Pancreas (tissue), 10 donors: ENCODE measurements around the gene NEFH. TPM values are rescaled to one million over a fixed set of nuclear protein-coding genes. Genes with fewer than 3 reads are reported as not detected.

ENCODE experiments used
- ATAC-seq, 4 donors: fragments of 200-7000 bp; cut with Tn5 transposase; one replicate each; pipeline versions ENCODE4 v1.8.0 to v1.9.1; 2020; ENCODE audit warnings: mild to moderate bottlenecking in 4 of 4, moderate library complexity in 4 of 4
- DNase-seq, 6 donors: peaks; one replicate each; pipeline ENCODE4 v3.0.0-alpha.2; 2020
- FAIRE-seq: peaks from 2 replicates; lab custom pipeline; 2012; peaks lifted over from hg19 to GRCh38; lab: Jason Lieb, UNC
- H3K27ac ChIP-seq, 4 donors: fragments of 200-600 bp; sonication (generic); 1 replicate in 3 of 4; 2 replicates in 1 of 4; pipeline versions ENCODE4 v1.5.0 to v1.8.0; 2020
- H3K27me3 ChIP-seq, 4 donors: fragments of 200-600 bp; one replicate each; pipeline ENCODE4 v1.8.0; 2021
- H3K36me3 ChIP-seq, 3 donors: fragments of 200-600 bp; sonication (generic) in 1 of 3; one replicate each; pipeline versions ENCODE4 v1.5.0 to v1.8.0; 2020 to 2021
- H3K4me1 ChIP-seq, 3 donors: fragments of 200-600 bp; one replicate each; pipeline ENCODE4 v1.8.0; 2021
- H3K4me3 ChIP-seq, 4 donors: fragments of 200-600 bp; sonication (generic) in 2 of 4; one replicate each; pipeline versions ENCODE4 v1.5.0 to v1.8.0; 2020 to 2021
- H3K9me3 ChIP-seq, 4 donors: fragments of 200-600 bp; one replicate each; pipeline ENCODE4 v1.8.0; 2021
- CTCF ChIP-seq, 4 donors: fragments of 200-600 bp; sonication (generic) in 3 of 4; IDR thresholded peaks; one replicate each; pipeline versions ENCODE4 v1.5.0 to v1.8.0; 2021; ENCODE audit warnings: antibody characterized with exemption in 4 of 4
- WGBS, 2 donors: extraction: QIAGEN DNeasy Blood & Tissue Kit; methylation state at CpG; one replicate each; pipeline ENCODE4 v1.1.7; 2013; 5-methylcytosine and 5-hydroxymethylcytosine counted together
- intact Hi-C, 3 donors: fragments of 100-400 bp; cut with DNase I; formaldehyde crosslinking; loops; one replicate each; pipeline versions ENCODE4 v1.11.1 to v1.14.2; 2022
- polyA plus RNA-seq, 2 donors: library from polyadenylated mRNA; stranded (reverse); fragments of 200-250 nt; gene quantifications; one replicate each; pipeline ENCODE4 v1.2.3, GENCODE V29; 2013
- total RNA-seq, 6 donors: library from RNA; stranded (reverse); fragmentation: NEBNext Ultra II Directional in 4 of 6; extraction: Animal tissue kit (Norgen Biotek cat#: 25700) in 4 of 6; gene quantifications; one replicate each; pipeline versions ENCODE4 v1.2.1 to v1.2.4, GENCODE V29; 2021 to 2023
- donor health status: healthy with polysubstance abuse.
- donor health status: DM: no; HTN: no; CAD: no; lungs with moderate emphysema.
- donor health status: DM: no; HTN: no; CAD: no.
- donor health status: control.
- donor health status: control.
- donor health status: Bipolar disorder and iron deficiency.
- donor health status: DM: yes; HTN: yes; CAD: no.
- donor health status: DM: no; HTN: no; CAD: no.
- donor health status: DM: no; HTN: no; CAD: no.
- donor health status: DM: yes; HTN: yes; CAD: no.

NEFH gene
- total and polyA plus RNA-seq, 8 donors = 0.05 to 0.99 (median 0.19) TPM

GRCh38 chr22:29511126-29511862 is 31.3 kb downstream of the NEFH start:
- ATAC-seq (no peak), FAIRE-seq (no peak), DNase-seq (no peak)
- H3K4me3 ChIP-seq = no peak overlapping the region
- WGBS, 2 donors = 85% methylated on average over 8 of the region's 8 CpGs
- intact Hi-C loops = no loop called here
- peaks cover 0 to 46% (median 0%) of the 10 kb centered on the region in 3 donors for H3K36me3 ChIP-seq
- no peaks in the 10 kb centered on the region for H3K27me3 ChIP-seq
- no peak for TF ChIP-seq CTCF (IDR thresholded peaks at IDR 0.05)
- H3K9me3 ChIP-seq = no peaks in the 10 kb centered on the region
- no peaks in the 10 kb centered on the region for H3K4me1 ChIP-seq
- H3K27ac ChIP-seq = no peak overlapping the region

- Histone ChIP-seq H3K4me1 (no peaks in the 10 kb centered on the region), H3K36me3 (peaks cover 0 to 54% (median 0%) of the 10 kb centered on the region in 3 donors), H3K27ac (no peak overlapping the region), H3K9me3 (no peaks in the 10 kb centered on the region), H3K4me3 (no peak overlapping the region), H3K27me3 (no peaks in the 10 kb centered on the region)
- DNase-seq (no peak), ATAC-seq (no peak), FAIRE-seq (no peak)
- intact Hi-C loops = no loop called here
- TF ChIP-seq CTCF (IDR thresholded peaks at IDR 0.05) = no peak
- WGBS, 2 donors = 67 to 80% methylated on average over 4 of the region's 4 CpGs
Observed at GRCh38 chr22:29512031-29512430, 32.0 kb downstream of the NEFH start.

- no peaks in the 10 kb centered on the region for H3K27me3 ChIP-seq
- FAIRE-seq = no peak
Observed at GRCh38 chr22:29517215-29517908, 37.3 kb downstream of the NEFH start.

GRCh38 chr22:29518427-29518826 is 38.4 kb downstream of the NEFH start:
- no peaks in the 10 kb centered on the region for H3K9me3 ChIP-seq
- ATAC-seq = no peak
- TF ChIP-seq CTCF (IDR thresholded peaks at IDR 0.05) = no peak
- WGBS, 2 donors = 94 to 95% methylated on average over 5 of the region's 5 CpGs
- DNase-seq = no peak
- H3K4me3 ChIP-seq = no peak overlapping the region
- intact Hi-C loops = no loop called here
- FAIRE-seq = no peak
- no peaks in the 10 kb centered on the region for H3K27me3 ChIP-seq
- peaks cover 0 to 56% (median 14%) of the 10 kb centered on the region in 3 donors for H3K36me3 ChIP-seq
- H3K4me1 ChIP-seq = no peaks in the 10 kb centered on the region
- no peak overlapping the region for H3K27ac ChIP-seq

More at GRCh38 chr22:29517215-29517908, 37.3 kb downstream of the NEFH start:
- 39 to 43% methylated on average over 5 of the region's 5 CpGs for WGBS, 2 donors
- ATAC-seq = peak; percentile 29 to 76 (median 54)
- intact Hi-C loops = no loop called here
- no peak for TF ChIP-seq CTCF (IDR thresholded peaks at IDR 0.05)
- H3K4me3 ChIP-seq = no peak overlapping the region
- no peaks in the 10 kb centered on the region for H3K9me3 ChIP-seq
- DNase-seq = peak in 1 of 6 donors; percentile 13
- no peaks in the 10 kb centered on the region for H3K4me1 ChIP-seq
- H3K27ac ChIP-seq = no peak overlapping the region
- peaks cover 0 to 53% (median 14%) of the 10 kb centered on the region in 3 donors for H3K36me3 ChIP-seq
